ENCODE measurements around the gene RPLP2. TPM values are rescaled to one million over a fixed set of nuclear protein-coding genes. Genes with fewer than 3 reads are reported as not detected.
A peak's percentile ranks its signal among the peaks of the same experiment; 100 is the strongest.

RPLP2 gene
- total RNA-seq, 1 donor from 2014 or later: 211 TPM

GRCh38 chr11:826836-827145 is 17.0 kb downstream of the RPLP2 start:
- Histone ChIP-seq H3K36me3 (ENCODE audit: control insufficient read depth, insufficient read depth, low read length) (peaks cover 16% of the 10 kb centered on the region), H3K27me3 (ENCODE audit: control insufficient read depth, insufficient read depth, low read length) (peaks cover 2% of the 10 kb centered on the region), H3K4me3 (ENCODE audit: low read depth, low read length) (peak overlapping the region; percentile 29)
- FAIRE-seq (no peak), DNase-seq (ENCODE audit: low read depth) (no peak)
- no peak for TF ChIP-seq CTCF (IDR thresholded peaks at IDR 0.05; ENCODE audit: insufficient read depth, low read length, severe bottlenecking)

- H3K27me3 ChIP-seq (ENCODE audit: control insufficient read depth, insufficient read depth, low read length): peaks cover 2% of the 10 kb centered on the region
- peaks cover 12% of the 10 kb centered on the region for H3K36me3 ChIP-seq (ENCODE audit: control insufficient read depth, insufficient read depth, low read length)
- H3K4me3 ChIP-seq (ENCODE audit: low read depth, low read length): peak overlapping the region; percentile 29
- FAIRE-seq (no peak), DNase-seq (ENCODE audit: low read depth) (no peak)
- TF ChIP-seq CTCF (IDR thresholded peaks at IDR 0.05; ENCODE audit: insufficient read depth, low read length, severe bottlenecking): no peak
These were observed 17.6 kb downstream of the RPLP2 start for GRCh38 chr11:827146-827896.

- no peak for DNase-seq (ENCODE audit: low read depth)
- Histone ChIP-seq H3K27me3 (ENCODE audit: control insufficient read depth, insufficient read depth, low read length) (peaks cover 2% of the 10 kb centered on the region), H3K36me3 (ENCODE audit: control insufficient read depth, insufficient read depth, low read length) (peaks cover 9% of the 10 kb centered on the region), H3K4me3 (ENCODE audit: low read depth, low read length) (peak within 1 kb of the TSS; percentile 29)
- no peak for FAIRE-seq
- no peak for TF ChIP-seq CTCF (IDR thresholded peaks at IDR 0.05; ENCODE audit: insufficient read depth, low read length, severe bottlenecking)
These were observed 18.1 kb downstream of the RPLP2 start, which contains the start of gene CRACR2B for GRCh38 chr11:827897-828192. TSS of gene CRACR2B (plus strand) at chr11:827919. CDS start at chr11:828608, 689 bp downstream.

- no peak for TF ChIP-seq CTCF (IDR thresholded peaks at IDR 0.05; ENCODE audit: insufficient read depth, low read length, severe bottlenecking)
- peaks cover 2% of the 10 kb centered on the region for H3K27me3 ChIP-seq (ENCODE audit: control insufficient read depth, insufficient read depth, low read length)
- H3K4me3 ChIP-seq (ENCODE audit: low read depth, low read length): no peak overlapping the region
- no peak for FAIRE-seq
- no peak for DNase-seq (ENCODE audit: low read depth)
- peaks cover 7% of the 10 kb centered on the region for H3K36me3 ChIP-seq (ENCODE audit: control insufficient read depth, insufficient read depth, low read length)
These were observed 18.9 kb downstream of the RPLP2 start for GRCh38 chr11:828506-829175.

GRCh38 chr11:829176-829846 is 19.5 kb downstream of the RPLP2 start:
- Histone ChIP-seq H3K4me3 (ENCODE audit: low read depth, low read length) (no peak overlapping the region), H3K27me3 (ENCODE audit: control insufficient read depth, insufficient read depth, low read length) (peaks cover 2% of the 10 kb centered on the region)
- FAIRE-seq: no peak

More at GRCh38 chr11:829176-829846, 19.5 kb downstream of the RPLP2 start:
- peaks cover 3% of the 10 kb centered on the region for H3K36me3 ChIP-seq (ENCODE audit: control insufficient read depth, insufficient read depth, low read length)
- DNase-seq (ENCODE audit: low read depth): no peak
- no peak for TF ChIP-seq CTCF (IDR thresholded peaks at IDR 0.05; ENCODE audit: insufficient read depth, low read length, severe bottlenecking)

Data from bronchial epithelial cell (primary cell).